Ovary (tissue), 9 donors: ENCODE measurements around the gene LIPF. TPM values are rescaled to one million over a fixed set of nuclear protein-coding genes. Genes with fewer than 3 reads are reported as not detected.

Experiments used
- DNase-seq, 5 donors: peaks; one replicate each; pipeline ENCODE4 v3.0.0-alpha.2; 2019 to 2020
- H3K27ac ChIP-seq, 2 donors: fragments of 200-600 bp; one replicate each; pipeline versions ENCODE4 v1.5.1 to v1.8.0; 2019 to 2022
- H3K27me3 ChIP-seq: fragments of 200-600 bp; one replicate; pipeline ENCODE4 v1.8.0; 2022
- H3K36me3 ChIP-seq: fragments of 200-600 bp; sonication (generic); one replicate; pipeline ENCODE4 v1.5.1; 2019
- H3K4me1 ChIP-seq: one replicate; pipeline ENCODE4 v1.8.1; 2013; ENCODE audit warnings: mild to moderate bottlenecking, moderate library complexity; ENCODE audit not compliant: insufficient read depth
- H3K4me3 ChIP-seq: fragments of 200-600 bp; sonication (generic); one replicate; pipeline ENCODE4 v1.5.1; 2017
- H3K9me3 ChIP-seq, 2 donors: fragments of 200-600 bp in 1 of 2; sonication (generic) in 1 of 2; one replicate each; pipeline versions ENCODE4 v1.5.1 to v1.8.1; 2013 to 2019; ENCODE audit warnings: mild to moderate bottlenecking in 1 of 2, moderate library complexity in 1 of 2
- EP300 ChIP-seq: sonication (generic); formaldehyde crosslinking; IDR thresholded peaks from one replicate; pipeline ENCODE4 v1.6.1; 2017; ENCODE audit warnings: antibody characterized with exemption
- POLR2A ChIP-seq: fragments of 450-650 bp; IDR thresholded peaks from one replicate; pipeline ENCODE4 v1.6.1; 2017; ENCODE audit warnings: antibody characterized with exemption, mild to moderate bottlenecking, moderate library complexity
- WGBS, 3 donors: extraction: QIAGEN DNeasy Blood & Tissue Kit in 1 of 3; methylation state at CpG; one replicate each; pipeline versions ENCODE4 v1.1.5 to v1.1.7; 2013 to 2017; 5-methylcytosine and 5-hydroxymethylcytosine counted together
- intact Hi-C, 4 donors: fragments of 100-400 bp; cut with DNase I; formaldehyde crosslinking; loops; one replicate each; pipeline versions ENCODE4 v1.11.0 to v1.15.1; 2022 to 2023
- polyA plus RNA-seq, 2 donors: library from polyadenylated mRNA; stranded (reverse); fragments of 200-250 nt in 1 of 2; fragments of 350-450 nt in 1 of 2; fragmentation: Illumina TruSeq in 1 of 2; extraction: RNeasy Lipid Tissue Mini Kit (QIAGEN cat#74804) in 1 of 2; gene quantifications; one replicate each; pipeline ENCODE4 v1.2.3, GENCODE V29; 2013 to 2014
- total RNA-seq, 7 donors: library from RNA; depleted of rRNA in 2 of 7; stranded (reverse); fragments of >200 nt in 2 of 7; fragmentation: NEBNext Ultra II Directional in 3 of 7; extraction: Animal tissue kit (Norgen Biotek cat#: 25700) in 3 of 7; gene quantifications; one replicate each; pipeline versions ENCODE4 v1.1.0 to v1.2.4, GENCODE V29; 2016 to 2023
- TF ChIP-seq, protein P1 (sequence below), 3 donors: fragments of 450-650 bp in 2 of 3; fragments of 200-600 bp in 1 of 3; IDR thresholded peaks; one replicate each; pipeline versions ENCODE4 v1.5.1 to v1.8.0; 2016 to 2022; ENCODE audit warnings: antibody characterized with exemption in 3 of 3, mild to moderate bottlenecking in 1 of 3
- donor health status: DM: no; HTN: no; CAD: no; lungs with moderate emphysema.
- donor health status: DM: no; HTN: no; CAD: no.
- donor health status: Bipolar disorder and iron deficiency.
- donor health status: DM: yes; HTN: yes; CAD: no.
- donor health status: DM: no; HTN: no; CAD: no.
- donor health status: DM: yes; HTN: yes; CAD: no.

LIPF gene
- total and polyA plus RNA-seq, 9 donors: 0.75 TPM; not detected in 8

DNA sequence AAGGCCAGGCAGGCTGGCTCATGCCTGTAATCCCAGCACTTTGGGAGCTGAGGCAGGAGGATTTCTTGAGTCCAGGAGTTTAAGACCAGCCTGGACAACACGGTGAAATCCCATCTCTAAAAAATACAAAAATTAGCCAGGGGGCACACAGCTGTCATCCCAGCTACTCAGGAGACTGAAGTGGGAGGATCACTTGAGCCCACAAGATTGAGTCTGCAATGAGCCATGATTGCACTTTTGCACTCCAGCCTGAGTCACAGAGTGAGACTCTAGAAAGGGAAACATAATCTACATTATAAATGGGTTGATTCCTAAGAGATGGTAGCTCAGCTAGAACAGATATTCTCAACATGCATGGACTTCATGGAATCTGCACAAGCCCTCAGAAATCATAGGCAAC lies 6.3 kb upstream of the LIPF start:
- intact Hi-C loops: no loop called here
- Histone ChIP-seq H3K4me3 (no peak overlapping the region), H3K27ac (no peak overlapping the region), H3K9me3 (no peaks in the 10 kb centered on the region), H3K36me3 (no peaks in the 10 kb centered on the region), H3K4me1 (no peaks in the 10 kb centered on the region), H3K27me3 (no peaks in the 10 kb centered on the region)
- WGBS, 3 donors: 67 to 83% (median 80%) methylated on average over 1 of the region's 1 CpG
- TF ChIP-seq, protein P1, sequence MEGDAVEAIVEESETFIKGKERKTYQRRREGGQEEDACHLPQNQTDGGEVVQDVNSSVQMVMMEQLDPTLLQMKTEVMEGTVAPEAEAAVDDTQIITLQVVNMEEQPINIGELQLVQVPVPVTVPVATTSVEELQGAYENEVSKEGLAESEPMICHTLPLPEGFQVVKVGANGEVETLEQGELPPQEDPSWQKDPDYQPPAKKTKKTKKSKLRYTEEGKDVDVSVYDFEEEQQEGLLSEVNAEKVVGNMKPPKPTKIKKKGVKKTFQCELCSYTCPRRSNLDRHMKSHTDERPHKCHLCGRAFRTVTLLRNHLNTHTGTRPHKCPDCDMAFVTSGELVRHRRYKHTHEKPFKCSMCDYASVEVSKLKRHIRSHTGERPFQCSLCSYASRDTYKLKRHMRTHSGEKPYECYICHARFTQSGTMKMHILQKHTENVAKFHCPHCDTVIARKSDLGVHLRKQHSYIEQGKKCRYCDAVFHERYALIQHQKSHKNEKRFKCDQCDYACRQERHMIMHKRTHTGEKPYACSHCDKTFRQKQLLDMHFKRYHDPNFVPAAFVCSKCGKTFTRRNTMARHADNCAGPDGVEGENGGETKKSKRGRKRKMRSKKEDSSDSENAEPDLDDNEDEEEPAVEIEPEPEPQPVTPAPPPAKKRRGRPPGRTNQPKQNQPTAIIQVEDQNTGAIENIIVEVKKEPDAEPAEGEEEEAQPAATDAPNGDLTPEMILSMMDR (IDR thresholded peaks at IDR 0.05): no peak
- TF ChIP-seq EP300: no peak
- TF ChIP-seq POLR2A: no peak
- no peak for DNase-seq

DNA sequence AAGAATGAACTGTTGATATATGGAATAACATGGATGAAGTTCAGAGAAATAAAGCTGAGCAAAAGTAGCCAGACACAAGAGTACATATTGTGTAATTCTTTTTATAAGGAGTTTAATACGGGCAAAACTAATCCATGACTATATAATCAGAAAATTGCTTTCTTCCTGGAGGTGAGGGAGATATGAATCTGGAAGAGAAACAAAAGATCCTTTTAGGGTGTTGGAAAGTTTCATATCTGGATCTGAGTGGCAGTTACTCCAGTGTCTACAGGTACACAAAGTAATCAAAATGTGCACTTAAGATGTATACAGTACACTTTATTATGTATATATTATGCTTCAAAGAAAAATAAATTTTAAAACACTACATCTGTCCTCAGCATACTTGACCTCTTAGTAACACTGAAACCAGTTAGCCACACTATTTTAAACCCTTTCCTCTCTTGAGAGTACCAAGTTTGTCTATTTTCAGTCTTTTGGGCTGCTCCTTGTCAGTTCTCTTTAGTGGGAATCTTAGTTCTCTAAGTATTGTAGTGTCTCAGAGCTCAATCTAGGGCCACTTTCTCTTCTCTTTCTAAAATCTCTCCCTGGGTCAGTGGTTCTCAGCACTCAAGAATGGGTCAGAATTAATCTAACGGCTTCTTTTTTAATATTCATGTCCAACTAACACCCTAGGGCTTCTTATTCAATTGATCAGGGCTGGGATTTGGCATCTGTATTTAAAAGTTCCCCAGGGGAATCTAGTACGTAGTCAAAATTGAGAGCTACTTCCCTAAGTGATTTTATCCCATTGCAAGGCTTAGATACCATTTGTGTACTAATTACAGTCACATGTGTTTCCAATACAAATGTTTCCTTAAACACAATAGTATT lies 4.3 kb upstream of the LIPF start:
- no peak for DNase-seq

DNA sequence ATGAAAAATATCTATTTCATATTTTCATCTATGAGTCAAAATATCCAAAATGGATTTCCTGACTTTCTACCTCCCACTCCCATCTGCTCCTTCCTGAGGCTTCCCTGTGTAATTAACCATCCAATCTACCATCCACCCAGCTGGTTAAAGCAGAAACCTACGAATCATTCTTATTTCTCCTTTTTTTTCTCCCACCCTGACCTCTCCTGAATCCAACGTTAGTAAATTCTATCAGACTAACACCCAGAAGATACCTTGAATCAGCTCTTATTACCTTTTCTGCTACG lies 3.7 kb upstream of the LIPF start:
- no peaks in the 10 kb centered on the region for H3K36me3 ChIP-seq
- no peaks in the 10 kb centered on the region for H3K9me3 ChIP-seq
- TF ChIP-seq, protein P1 (IDR thresholded peaks at IDR 0.05): no peak
- no peak for TF ChIP-seq POLR2A
- TF ChIP-seq EP300: no peak
- no peak overlapping the region for H3K4me3 ChIP-seq
- intact Hi-C loops: no loop called here
- WGBS, 3 donors: 8 to 31% (median 21%) methylated on average over 2 to 3 of the region's 3 CpGs
- no peak for DNase-seq
- no peak overlapping the region for H3K27ac ChIP-seq
- no peaks in the 10 kb centered on the region for H3K27me3 ChIP-seq
- no peaks in the 10 kb centered on the region for H3K4me1 ChIP-seq

More for the DNA sequence above, 4.3 kb upstream of the LIPF start:
- 55 to 62% (median 59%) methylated on average over 3 of the region's 3 CpGs for WGBS, 3 donors
- no peaks in the 10 kb centered on the region for H3K4me1 ChIP-seq
- H3K27ac ChIP-seq: no peak overlapping the region
- TF ChIP-seq, protein P1 (IDR thresholded peaks at IDR 0.05): no peak
- no peak for TF ChIP-seq EP300
- TF ChIP-seq POLR2A: no peak
- intact Hi-C loops: no loop called here
- H3K36me3 ChIP-seq: no peaks in the 10 kb centered on the region
- no peaks in the 10 kb centered on the region for H3K9me3 ChIP-seq
- H3K4me3 ChIP-seq: no peak overlapping the region
- H3K27me3 ChIP-seq: no peaks in the 10 kb centered on the region

DNA sequence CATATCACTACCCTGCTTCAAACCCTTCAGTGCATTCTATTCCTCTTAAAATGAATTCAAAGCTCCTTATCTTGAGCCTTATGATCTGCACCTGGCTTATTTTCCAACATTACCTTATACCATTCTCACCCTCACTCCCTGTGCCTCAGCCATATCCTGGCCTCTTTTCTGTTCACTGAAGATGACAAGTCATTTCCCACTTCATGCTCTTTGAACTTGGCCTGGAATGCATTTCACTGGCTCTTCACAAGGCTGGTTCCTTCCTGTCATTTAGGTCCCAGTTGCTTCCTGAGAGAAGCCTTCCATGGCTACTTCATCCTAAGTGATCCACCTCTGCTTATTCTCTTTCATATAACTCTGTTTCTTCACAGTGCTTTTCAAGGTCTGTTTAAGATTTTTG lies 3.2 kb upstream of the LIPF start:
- TF ChIP-seq POLR2A (no peak), EP300 (no peak)
- TF ChIP-seq, protein P1 (IDR thresholded peaks at IDR 0.05): no peak
- H3K36me3 ChIP-seq: no peaks in the 10 kb centered on the region
- H3K27ac ChIP-seq: no peak overlapping the region
- no peaks in the 10 kb centered on the region for H3K27me3 ChIP-seq
- no peaks in the 10 kb centered on the region for H3K4me1 ChIP-seq
- H3K4me3 ChIP-seq: no peak overlapping the region
- intact Hi-C loops: no loop called here
- no peak for DNase-seq
- H3K9me3 ChIP-seq: no peaks in the 10 kb centered on the region
